GM19328 (cell line): ENCODE data around the gene FBXO38.
"Not testable (repeated sequence)": the region's sequence is repeated elsewhere in the genome, so short reads cannot be mapped to it uniquely, and the experiment has no call there.

Experiments used
- ATAC-seq: cut with Tn5 transposase; IDR thresholded peaks from one replicate; pipeline ENCODE4 v1.9.1; 2021; ENCODE audit warnings: mild to moderate bottlenecking, moderate library complexity; ENCODE audit not compliant: unreplicated experiment

Gene FBXO38

GRCh38 chr5:148427370-148428042 is 43.7 kb downstream of the FBXO38 start:
- ATAC-seq = no peak

GRCh38 chr5:148428848-148429247 is 45.1 kb downstream of the FBXO38 start:
- ATAC-seq = no peak

GRCh38 chr5:148433826-148434225 is 50.1 kb downstream of the FBXO38 start:
- ATAC-seq = no peak

GRCh38 chr5:148436029-148436428 is 52.3 kb downstream of the FBXO38 start:
- ATAC-seq = no peak

- no peak for ATAC-seq
These were observed 53.5 kb downstream of the FBXO38 start for GRCh38 chr5:148437249-148437648.

DNA sequence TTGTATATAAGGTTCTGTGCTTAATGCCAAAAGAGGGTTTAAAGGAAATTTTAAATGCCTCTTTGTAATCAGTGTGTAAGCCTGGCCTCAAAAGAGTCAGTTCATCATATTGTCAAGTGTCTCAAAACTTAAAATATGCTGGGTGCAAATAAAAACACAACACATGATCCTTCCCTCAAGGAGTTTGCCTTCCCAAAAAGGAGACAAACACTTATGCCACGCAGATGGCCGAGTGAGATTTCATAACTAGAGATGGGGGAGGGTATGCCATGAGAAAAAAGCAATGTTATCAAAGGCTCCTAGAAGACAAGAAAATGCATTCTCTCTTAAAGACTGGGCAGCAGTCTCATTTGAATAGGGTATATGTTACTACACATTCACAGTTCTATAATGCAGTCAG is 55.2 kb downstream of the FBXO38 start:
- no peak for ATAC-seq

DNA sequence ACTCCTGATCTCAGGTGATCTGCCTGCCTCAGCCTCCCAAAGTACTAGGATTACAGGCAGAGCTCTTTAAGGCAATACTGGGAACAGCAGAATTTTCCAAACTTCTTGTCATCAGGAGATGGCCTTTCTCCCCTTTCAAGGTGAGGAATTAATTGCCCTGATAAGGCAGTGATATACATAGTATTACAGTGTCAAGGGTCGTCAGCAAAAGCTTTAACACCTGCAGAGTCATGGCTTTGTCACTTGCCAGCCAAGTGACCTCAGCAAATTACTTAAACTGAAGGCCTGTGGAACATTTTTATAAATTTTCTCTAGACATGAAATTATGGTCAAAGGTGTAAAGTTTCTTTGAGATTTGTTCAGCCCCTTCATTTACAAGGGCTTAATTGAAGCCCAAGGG is 59.5 kb downstream of the FBXO38 start:
- ATAC-seq = no peak

DNA sequence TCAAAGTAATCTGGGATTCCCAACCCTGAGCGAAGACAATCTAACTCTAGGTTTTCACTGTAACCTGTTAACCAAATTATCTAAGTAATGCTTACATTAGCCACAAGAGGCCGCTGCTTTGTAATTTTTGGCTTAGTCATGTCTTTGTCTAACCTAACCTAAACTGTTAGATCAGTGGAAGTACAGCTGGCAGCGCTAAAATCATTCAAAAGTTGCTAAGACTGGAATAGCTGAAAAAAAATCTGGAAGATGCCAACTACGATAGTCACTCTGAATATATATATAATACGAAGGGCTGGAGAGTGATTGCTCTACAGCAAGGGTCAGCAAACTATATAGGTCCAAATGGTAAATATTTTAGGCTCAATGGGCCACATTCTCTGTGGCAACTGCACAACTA is 60.2 kb downstream of the FBXO38 start:
- ATAC-seq = peak; percentile 74

DNA sequence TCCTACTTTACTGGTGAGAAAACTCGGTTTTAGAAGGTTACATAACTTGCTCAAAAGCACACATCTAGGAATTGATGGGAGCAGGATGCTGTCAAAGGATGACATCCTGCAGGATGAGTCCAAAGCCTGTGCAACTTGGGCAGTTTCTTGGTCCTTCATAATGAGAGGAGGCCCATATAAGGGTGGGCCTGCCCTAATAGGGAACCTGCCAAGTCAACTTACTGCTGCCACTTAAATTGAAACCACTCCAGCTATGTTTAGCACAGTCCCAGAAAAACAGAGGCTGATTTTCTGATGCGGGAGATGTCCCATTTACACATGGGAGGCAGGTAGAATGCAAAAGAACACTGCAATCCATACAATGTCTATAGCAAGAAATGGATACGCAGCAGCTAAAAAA is 61.8 kb downstream of the FBXO38 start:
- ATAC-seq = no peak

DNA sequence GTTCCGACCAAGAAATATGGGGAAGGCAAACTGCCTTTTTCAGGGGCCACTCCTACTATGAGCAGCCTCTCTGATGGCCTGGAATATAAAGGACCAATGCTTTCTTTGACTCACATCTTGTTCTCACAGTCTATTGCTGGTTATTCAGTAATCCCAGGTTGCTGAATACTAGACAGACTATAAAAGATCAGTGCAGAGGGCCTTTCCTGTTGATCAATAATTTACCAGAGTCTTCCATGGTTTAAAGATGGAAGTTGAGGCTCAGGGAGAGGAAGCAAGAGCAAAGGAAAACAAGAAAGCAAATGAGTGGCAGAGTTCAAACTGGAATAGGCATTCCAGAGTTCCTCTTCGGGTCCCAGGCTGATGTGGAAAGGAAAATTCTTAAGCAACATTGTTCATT is 62.9 kb downstream of the FBXO38 start:
- no peak for ATAC-seq

GRCh38 chr5:148452499-148453193 is 68.9 kb downstream of the FBXO38 start:
- ATAC-seq = no peak

DNA sequence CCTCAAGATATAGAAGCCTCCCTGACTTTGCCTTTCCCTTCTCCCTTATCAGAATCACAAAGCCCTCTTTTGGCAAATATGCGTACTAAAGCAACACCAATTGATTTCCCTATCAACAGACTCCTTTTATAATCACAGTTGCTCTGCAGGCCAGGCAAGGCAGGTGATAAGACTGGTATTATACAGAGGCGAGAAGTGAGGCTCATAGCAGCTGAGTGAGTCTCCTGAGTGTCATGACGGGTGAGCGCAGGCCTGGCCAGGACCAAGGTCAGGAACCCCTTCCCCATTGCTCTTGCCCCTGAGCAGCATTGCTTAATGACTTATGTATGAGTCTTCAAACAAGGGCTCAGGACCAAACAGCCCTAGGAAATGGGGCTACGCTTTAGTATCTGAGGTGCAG is 70.8 kb downstream of the FBXO38 start:
- ATAC-seq = no peak

DNA sequence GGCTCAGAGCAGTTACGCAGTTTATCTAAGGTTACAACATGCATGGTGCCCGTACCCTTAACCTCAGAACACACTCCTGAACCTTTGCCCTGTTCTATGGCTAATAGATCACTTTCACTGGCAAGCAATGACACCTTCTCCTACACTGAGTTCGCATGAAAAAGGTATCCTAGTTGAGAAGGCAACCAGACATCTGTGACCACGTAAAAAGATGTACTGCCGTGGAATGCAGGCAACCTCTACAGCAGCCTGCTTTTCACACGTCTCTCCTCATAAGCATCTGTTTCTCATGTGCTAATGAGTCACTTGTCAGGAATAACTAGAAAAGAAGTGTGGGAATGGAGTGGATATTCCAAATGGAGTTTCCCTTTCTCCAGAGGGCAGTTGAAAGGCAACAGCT is 71.4 kb downstream of the FBXO38 start:
- no peak for ATAC-seq

- ATAC-seq = peak; percentile 59
These were observed 73.4 kb downstream of the FBXO38 start for GRCh38 chr5:148457183-148457620.

- ATAC-seq = no peak
These were observed 74.5 kb downstream of the FBXO38 start for GRCh38 chr5:148458036-148458888.

GRCh38 chr5:148459669-148460068 is 75.9 kb downstream of the FBXO38 start:
- no peak for ATAC-seq

- no peak for ATAC-seq
These were observed 81.8 kb downstream of the FBXO38 start for GRCh38 chr5:148465381-148466235.

DNA sequence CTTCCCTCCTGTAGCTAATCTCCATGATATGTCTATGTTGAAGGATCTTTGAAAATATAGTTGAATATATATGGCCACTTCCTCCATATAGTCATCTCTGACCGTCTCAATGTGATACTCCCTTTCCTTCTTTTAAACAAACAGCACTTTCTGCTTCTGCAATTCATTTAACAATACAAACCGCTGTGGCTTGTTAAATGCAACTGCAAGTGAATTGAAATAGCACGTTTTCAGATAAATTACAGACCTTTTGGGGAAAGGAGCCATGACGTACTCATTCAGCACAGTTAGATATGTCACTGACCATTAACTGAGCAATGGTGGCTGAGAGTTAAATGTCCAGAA is 82.5 kb downstream of the FBXO38 start:
- no peak for ATAC-seq

DNA sequence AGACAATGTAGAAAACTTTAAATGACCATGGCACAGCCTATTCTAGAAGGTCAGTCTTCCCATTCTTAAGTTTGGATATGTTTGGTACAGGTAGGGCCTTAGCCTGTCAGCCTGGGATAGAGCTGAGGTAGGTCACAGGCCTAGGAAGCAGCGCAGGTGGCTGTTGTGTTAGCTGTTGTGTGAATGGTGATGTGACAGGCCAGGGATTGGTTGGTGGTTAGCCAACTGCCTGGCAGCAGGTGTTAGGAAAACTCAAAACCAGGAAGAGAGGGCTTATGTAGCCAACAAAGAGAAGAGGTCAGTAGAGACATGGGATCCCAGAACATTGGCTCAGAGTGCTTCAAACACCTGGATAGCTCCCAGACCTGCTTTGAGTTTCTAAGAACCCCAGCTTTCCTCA is 84.2 kb downstream of the FBXO38 start:
- no peak for ATAC-seq

DNA sequence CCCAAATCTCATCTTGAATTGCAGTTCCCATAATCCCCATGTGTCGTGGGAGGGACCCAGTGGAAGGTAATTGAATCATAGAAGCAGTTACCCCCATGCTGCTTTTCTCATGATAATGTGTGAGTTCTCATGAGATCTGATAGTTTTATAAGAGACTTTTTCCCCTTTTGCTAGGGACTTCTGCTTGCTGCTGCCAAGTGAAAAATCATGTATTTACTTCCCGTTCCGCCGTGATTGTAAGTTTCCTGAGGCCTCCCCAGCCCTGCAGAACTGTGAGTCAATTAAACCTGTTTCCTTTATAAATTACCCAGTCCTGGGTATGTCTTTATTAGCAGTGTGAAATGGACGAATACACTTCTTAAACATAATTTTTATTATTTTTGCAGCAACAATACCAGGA is 85.0 kb downstream of the FBXO38 start:
- not testable (repeated sequence) for ATAC-seq

DNA sequence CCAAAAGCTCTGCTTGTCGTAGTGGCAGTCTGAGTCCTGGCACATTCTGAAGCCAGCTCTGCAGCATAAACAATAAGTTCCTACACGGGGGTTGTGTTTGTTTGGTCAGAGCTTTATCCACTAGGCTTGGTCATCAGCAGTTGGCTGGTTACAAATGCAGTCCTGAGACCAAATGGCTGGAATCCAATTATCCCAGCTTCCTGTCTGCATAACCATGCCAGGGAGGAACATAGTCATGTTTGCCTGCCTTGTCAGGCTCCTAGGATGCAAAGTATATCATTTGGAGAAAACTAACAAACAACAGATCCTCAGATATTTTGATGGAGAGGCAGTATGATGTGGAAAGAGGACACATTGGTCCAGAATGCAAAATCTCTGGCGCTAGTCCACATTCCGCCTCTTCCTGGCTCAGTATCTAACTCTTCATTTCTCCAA is 85.8 kb downstream of the FBXO38 start:
- no peak for ATAC-seq
